HUES48 (cell line): ENCODE measurements around the gene RBM33.

ENCODE experiments used
- H3K27ac ChIP-seq: one replicate; pipeline ENCODE4 v1.7.0; 2013; ENCODE audit warnings: low read depth, low read length, inconsistent platforms
- H3K27me3 ChIP-seq: 2 replicates; pipeline ENCODE4 v1.6.1; 2013; ENCODE audit warnings: mild to moderate bottlenecking, low read length; ENCODE audit not compliant: control insufficient read depth, insufficient read depth
- H3K36me3 ChIP-seq: 2 replicates; pipeline ENCODE4 v1.6.1; 2013; ENCODE audit warnings: low read length; ENCODE audit not compliant: control insufficient read depth, insufficient read depth
- H3K4me1 ChIP-seq: 2 replicates; pipeline ENCODE4 v1.6.1; 2013; ENCODE audit warnings: mild to moderate bottlenecking, low read length; ENCODE audit not compliant: control insufficient read depth, insufficient read depth
- H3K4me3 ChIP-seq: 2 replicates; pipeline ENCODE4 v1.5.1; 2013; ENCODE audit warnings: mild to moderate bottlenecking, low read depth, low read length
- H3K9ac ChIP-seq: 2 replicates; pipeline ENCODE4 v1.6.1; 2013; ENCODE audit warnings: mild to moderate bottlenecking, low read depth, low read length, moderate library complexity
- H3K9me3 ChIP-seq: 2 replicates; pipeline ENCODE4 v1.6.1; 2013; ENCODE audit warnings: low read length; ENCODE audit not compliant: control insufficient read depth, insufficient read depth

Gene RBM33, protein sequence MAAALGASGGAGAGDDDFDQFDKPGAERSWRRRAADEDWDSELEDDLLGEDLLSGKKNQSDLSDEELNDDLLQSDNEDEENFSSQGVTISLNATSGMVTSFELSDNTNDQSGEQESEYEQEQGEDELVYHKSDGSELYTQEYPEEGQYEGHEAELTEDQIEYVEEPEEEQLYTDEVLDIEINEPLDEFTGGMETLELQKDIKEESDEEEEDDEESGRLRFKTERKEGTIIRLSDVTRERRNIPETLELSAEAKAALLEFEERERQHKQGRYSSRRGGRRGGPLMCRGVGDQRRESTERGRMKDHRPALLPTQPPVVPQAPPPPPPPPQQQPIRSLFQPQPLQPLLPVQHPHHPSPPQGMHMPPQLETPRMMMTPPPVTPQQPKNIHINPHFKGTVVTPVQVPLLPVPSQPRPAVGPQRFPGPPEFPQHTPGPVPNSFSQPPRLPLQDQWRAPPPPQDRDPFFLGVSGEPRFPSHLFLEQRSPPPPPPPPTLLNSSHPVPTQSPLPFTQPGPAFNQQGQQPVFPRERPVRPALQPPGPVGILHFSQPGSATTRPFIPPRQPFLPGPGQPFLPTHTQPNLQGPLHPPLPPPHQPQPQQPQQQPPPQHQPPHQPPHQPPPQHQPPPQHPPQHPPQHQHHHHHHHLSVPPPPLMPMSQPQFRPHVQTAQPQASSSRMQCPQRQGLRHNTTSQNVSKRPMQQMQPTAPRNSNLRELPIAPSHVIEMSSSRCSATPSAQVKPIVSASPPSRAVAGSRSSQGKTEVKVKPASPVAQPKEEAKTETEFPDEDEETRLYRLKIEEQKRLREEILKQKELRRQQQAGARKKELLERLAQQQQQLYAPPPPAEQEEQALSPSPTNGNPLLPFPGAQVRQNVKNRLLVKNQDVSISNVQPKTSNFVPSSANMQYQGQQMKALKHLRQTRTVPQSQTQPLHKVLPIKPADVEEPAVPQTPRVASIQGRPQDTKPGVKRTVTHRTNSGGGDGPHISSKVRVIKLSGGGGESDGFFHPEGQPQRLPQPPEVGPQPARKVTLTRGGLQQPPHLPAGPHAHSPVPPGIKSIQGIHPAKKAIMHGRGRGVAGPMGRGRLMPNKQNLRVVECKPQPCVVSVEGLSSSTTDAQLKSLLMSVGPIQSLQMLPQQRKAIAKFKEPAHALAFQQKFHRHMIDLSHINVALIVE

DNA sequence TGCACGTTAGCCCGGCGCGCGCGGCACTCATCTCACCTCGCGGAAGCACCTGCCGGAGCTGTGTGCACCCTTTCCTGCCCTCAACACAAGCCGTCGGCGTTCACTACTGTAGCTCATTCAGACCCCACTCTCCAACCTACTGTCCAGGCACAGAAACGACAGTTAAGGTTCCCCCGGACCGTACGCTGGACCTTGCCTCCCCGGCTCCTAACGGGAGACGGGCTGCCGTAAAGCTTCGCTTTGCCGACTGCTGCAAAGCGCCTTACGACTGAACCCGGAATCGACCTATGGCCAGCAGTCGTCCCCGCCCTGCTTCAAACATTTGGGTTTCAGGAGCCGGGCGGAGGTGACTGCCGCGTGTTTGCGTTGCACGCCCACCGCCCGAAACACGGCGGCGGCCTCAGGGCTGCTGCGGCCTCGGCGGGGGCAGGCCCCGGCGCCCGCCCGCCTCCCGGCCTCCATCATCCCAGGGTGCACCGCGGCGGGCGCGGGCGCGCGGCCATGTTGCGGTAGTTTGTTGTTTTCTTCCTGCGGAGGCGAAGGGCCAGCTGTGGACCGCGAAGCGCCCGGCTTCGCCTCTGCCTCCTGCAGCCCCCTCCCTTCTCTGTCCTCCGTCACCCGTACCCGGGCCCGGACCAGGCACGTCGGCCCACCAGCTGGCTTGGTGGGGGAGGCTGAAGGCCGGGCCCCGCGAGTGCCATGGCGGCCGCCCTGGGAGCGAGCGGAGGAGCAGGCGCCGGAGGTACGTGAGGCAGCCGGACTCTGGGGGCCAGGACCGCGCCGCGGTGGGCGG is at the start of gene RBM33:
Gene RBM33, plus strand, starts transcription at position 484 of the 793 bp plus-strand sequence. Its CDS starts 216 bp downstream, at position 700.
- Histone ChIP-seq H3K4me1 (0 out of 2 replicates have a peak, but pooled peaks cover 6% of the 10 kb centered on the region), H3K27me3 (no peaks in the 10 kb centered on the region), H3K9me3 (peaks cover 21% of the 10 kb centered on the region), H3K36me3 (peaks cover 41% of the 10 kb centered on the region), H3K9ac (peak within 1 kb of the TSS; percentile 96), H3K4me3 (peak within 1 kb of the TSS; percentile 98), H3K27ac (peak within 1 kb of the TSS; percentile 99)

DNA sequence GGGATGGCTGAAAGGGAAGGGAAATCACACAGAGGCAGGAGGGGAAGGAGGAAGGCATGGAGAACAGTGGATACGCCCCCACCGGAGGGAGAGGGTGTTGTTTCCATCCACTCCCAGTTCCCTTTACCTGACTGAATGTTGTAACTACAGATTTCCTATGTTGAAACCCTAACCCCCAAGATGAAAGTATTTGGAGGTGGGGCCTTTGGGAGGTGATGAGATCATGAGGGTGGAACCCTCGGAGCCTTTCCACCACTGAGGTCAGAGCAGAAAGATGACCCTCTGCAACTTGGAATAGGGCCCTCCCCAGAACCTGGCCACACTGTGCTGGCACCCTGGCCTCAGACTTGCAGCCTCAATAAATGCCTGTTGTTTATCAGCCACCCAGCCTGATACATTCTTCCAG is 49.5 kb upstream of the RBM33 start:
- Histone ChIP-seq H3K4me1 (peaks cover 6% of the 10 kb centered on the region), H3K9me3 (no peaks in the 10 kb centered on the region), H3K4me3 (no peak overlapping the region), H3K9ac (no peak overlapping the region), H3K36me3 (no peaks in the 10 kb centered on the region), H3K27me3 (no peaks in the 10 kb centered on the region; the same call in 1 of the 2 replicates), H3K27ac (no peak overlapping the region)

DNA sequence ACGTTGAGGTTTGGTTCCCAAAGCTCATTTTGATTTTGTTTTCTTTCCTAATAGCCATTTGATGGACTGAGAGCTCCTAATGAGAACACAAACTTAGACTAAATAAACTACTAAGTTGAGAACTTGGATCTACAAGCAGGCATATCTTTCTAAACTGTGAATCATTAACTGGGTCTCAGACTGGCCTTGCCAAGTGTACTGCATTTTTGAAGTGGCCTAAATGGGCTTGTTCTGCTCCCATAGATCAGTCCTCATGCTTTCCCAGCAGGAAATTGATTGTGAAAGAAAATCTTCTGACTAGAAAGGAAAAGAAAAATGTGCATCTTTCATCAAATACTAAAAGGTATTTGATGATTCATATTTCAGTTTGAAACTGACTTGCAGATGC is 46.7 kb upstream of the RBM33 start:
- H3K27me3 ChIP-seq = no peaks in the 10 kb centered on the region; the same call in 1 of the 2 replicates
- H3K9me3 ChIP-seq = no peaks in the 10 kb centered on the region
- H3K4me1 ChIP-seq = peaks cover 6% of the 10 kb centered on the region
- no peak overlapping the region for H3K4me3 ChIP-seq
- H3K9ac ChIP-seq = no peak overlapping the region
- H3K36me3 ChIP-seq = no peaks in the 10 kb centered on the region
- no peak overlapping the region for H3K27ac ChIP-seq

- Histone ChIP-seq H3K36me3 (no peaks in the 10 kb centered on the region), H3K4me3 (no peak overlapping the region), H3K27ac (no peak overlapping the region), H3K27me3 (no peaks in the 10 kb centered on the region; the same call in 1 of the 2 replicates), H3K9me3 (no peaks in the 10 kb centered on the region), H3K4me1 (peaks cover 6% of the 10 kb centered on the region), H3K9ac (no peak overlapping the region)
These were observed 45.7 kb upstream of the RBM33 start for GRCh38 chr7:155598810-155599210.

- Histone ChIP-seq H3K4me3 (no peak overlapping the region), H3K4me1 (no peaks in the 10 kb centered on the region; the same call in 1 of the 2 replicates), H3K9ac (no peak overlapping the region), H3K9me3 (no peaks in the 10 kb centered on the region), H3K27me3 (no peaks in the 10 kb centered on the region), H3K27ac (no peak overlapping the region), H3K36me3 (no peaks in the 10 kb centered on the region)
These were observed 42.3 kb upstream of the RBM33 start for GRCh38 chr7:155602156-155602555.

GRCh38 chr7:155602750-155603149 is 41.7 kb upstream of the RBM33 start:
- H3K4me3 ChIP-seq = no peak overlapping the region
- H3K36me3 ChIP-seq = no peaks in the 10 kb centered on the region
- no peak overlapping the region for H3K9ac ChIP-seq
- H3K27ac ChIP-seq = no peak overlapping the region
- H3K27me3 ChIP-seq = no peaks in the 10 kb centered on the region
- H3K4me1 ChIP-seq = no peaks in the 10 kb centered on the region; the same call in 1 of the 2 replicates
- H3K9me3 ChIP-seq = no peaks in the 10 kb centered on the region

- H3K4me1 ChIP-seq = no peaks in the 10 kb centered on the region; the same call in 1 of the 2 replicates
- no peak overlapping the region for H3K4me3 ChIP-seq
- no peaks in the 10 kb centered on the region for H3K9me3 ChIP-seq
- no peaks in the 10 kb centered on the region for H3K36me3 ChIP-seq
- H3K27ac ChIP-seq = no peak overlapping the region
- no peaks in the 10 kb centered on the region for H3K27me3 ChIP-seq
- no peak overlapping the region for H3K9ac ChIP-seq
These were observed 41.1 kb upstream of the RBM33 start for GRCh38 chr7:155603205-155603857.

DNA sequence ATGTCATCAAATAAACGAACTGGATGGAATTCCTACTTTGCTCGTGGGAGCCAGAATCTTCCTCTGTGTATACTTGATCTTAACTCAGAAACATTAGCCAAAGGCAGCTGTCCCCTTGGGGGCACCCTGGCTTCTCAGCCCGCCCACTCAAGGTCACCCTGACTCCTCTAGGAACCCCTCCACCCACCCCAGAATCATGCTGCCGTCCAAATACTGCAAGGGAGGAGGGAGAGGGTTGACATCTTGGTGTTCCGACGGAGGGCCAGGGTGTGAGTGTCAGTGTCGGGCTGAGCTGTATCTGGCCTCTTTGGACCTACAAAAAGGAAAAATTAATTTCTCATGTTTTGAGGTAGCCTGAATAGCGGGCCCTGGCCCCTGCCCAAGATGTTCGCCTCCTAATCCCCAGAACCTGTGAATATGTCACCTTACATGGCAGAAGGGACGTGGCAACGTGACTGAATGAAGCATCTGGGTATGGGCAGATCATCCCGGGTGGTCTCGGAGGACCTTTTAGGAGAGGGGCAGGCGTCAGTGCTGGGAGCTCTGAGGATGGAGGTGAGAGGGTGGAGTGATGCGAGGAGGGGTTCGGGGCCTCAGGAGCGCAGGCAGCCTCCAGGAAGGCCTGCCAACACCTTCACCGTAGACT is 40.5 kb upstream of the RBM33 start:
- Histone ChIP-seq H3K27ac (no peak overlapping the region), H3K9me3 (no peaks in the 10 kb centered on the region), H3K36me3 (no peaks in the 10 kb centered on the region), H3K27me3 (no peaks in the 10 kb centered on the region), H3K4me1 (no peaks in the 10 kb centered on the region; the same call in 1 of the 2 replicates), H3K9ac (no peak overlapping the region), H3K4me3 (no peak overlapping the region)

DNA sequence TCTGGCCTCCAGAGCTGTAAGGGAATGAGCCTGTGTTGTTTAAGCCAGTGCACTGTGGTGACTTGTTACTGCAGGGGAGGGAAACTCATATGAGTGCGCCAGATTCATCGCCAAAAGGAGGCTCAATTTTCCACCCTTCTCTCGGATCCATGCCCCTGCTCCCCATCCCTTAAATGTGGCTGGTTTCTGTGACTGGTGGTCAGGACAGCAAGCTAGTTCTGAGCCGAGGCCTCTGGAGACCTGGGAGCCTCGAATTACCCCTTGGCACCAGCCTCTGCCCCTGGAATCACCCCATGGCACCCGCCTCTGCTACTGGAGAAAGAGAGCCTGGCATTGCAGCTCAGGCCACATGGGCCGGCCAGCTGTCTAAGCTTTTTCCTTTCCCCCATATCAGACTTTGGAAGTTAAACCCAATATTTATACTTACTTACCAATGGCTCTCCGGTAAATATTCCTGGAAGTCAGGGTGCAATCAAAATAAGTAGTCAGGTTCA is 39.9 kb upstream of the RBM33 start:
- H3K9me3 ChIP-seq = no peaks in the 10 kb centered on the region
- H3K4me3 ChIP-seq = no peak overlapping the region
- no peak overlapping the region for H3K9ac ChIP-seq
- no peaks in the 10 kb centered on the region for H3K27me3 ChIP-seq
- H3K27ac ChIP-seq = no peak overlapping the region
- H3K4me1 ChIP-seq = no peaks in the 10 kb centered on the region
- no peaks in the 10 kb centered on the region for H3K36me3 ChIP-seq
